Measurements from ENCODE around the gene AGAP1. TPM values are rescaled to one million over a fixed set of nuclear protein-coding genes. Genes with fewer than 3 reads are reported as not detected.

Gene AGAP1
- total and polyA plus RNA-seq, 2 donors (not counting 3 experiments of a cell fraction or from before 2014, with no cell fraction given) = 10.2 to 20.9 TPM

DNA sequence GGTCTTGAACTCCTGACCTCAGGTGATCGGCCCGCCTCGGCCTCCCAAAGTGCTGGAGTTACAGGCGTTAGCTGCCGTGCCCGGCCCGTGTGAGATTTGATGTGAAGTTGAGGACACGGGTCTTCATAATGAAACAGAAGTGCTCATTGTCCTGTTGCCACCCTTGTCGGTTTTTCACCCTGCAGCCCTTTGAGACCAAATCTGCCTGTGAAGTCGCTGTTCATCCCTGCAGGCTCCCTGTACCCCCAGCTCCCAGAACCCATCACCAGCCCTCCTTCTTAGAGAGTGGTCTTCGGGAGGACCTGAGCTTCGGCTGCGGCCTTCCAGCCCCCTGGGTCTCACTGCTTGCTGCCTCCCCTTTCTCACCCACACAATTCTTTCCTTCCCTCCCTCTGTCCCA is 349.1 kb downstream of the AGAP1 start:
- no peak overlapping the region for H3K27ac ChIP-seq (ENCODE audit: insufficient read depth, low read depth, low read length)
- H3K4me1 ChIP-seq (ENCODE audit: control insufficient read depth, extremely low read depth, insufficient read depth, low read length) = no peaks in the 10 kb centered on the region
- H3K79me2 ChIP-seq (ENCODE audit: control insufficient read depth, insufficient read depth, low read length) = no peaks in the 10 kb centered on the region
- intact Hi-C loops (cut with micrococcal nuclease) (no loop called here), dilution Hi-C loops (cut with MboI; ENCODE audit: extremely low pct_ligation_motif_present, low sequenced_read_pairs) (no loop called here)
- ChIA-PET CTCF (no interaction called here), POLR2A (no interaction called here)
- no peaks in the 10 kb centered on the region for H3K9me1 ChIP-seq (replicated peaks; ENCODE audit: control insufficient read depth, extremely low read depth, insufficient read depth, low read length)
- TF ChIP-seq JUN (IDR thresholded peaks at IDR 0.05; ENCODE audit: borderline replicate concordance, insufficient read depth, insufficient read length, low read depth) = no peak
- TF ChIP-seq FOS (IDR thresholded peaks at IDR 0.05; ENCODE audit: borderline replicate concordance, insufficient read depth, low read length) = no peak
- TF ChIP-seq EZH2 (IDR thresholded peaks at IDR 0.05; ENCODE audit: borderline replicate concordance, low read depth, low read length, severe bottlenecking) = no peak
- TF ChIP-seq, protein P1, sequence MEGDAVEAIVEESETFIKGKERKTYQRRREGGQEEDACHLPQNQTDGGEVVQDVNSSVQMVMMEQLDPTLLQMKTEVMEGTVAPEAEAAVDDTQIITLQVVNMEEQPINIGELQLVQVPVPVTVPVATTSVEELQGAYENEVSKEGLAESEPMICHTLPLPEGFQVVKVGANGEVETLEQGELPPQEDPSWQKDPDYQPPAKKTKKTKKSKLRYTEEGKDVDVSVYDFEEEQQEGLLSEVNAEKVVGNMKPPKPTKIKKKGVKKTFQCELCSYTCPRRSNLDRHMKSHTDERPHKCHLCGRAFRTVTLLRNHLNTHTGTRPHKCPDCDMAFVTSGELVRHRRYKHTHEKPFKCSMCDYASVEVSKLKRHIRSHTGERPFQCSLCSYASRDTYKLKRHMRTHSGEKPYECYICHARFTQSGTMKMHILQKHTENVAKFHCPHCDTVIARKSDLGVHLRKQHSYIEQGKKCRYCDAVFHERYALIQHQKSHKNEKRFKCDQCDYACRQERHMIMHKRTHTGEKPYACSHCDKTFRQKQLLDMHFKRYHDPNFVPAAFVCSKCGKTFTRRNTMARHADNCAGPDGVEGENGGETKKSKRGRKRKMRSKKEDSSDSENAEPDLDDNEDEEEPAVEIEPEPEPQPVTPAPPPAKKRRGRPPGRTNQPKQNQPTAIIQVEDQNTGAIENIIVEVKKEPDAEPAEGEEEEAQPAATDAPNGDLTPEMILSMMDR (IDR thresholded peaks at IDR 0.05; ENCODE audit: extremely low read depth in 1 of 2, insufficient read depth in 1 of 2, low read depth in 1 of 2, low read length in 2 of 2) = no peak
- TF ChIP-seq, protein P2, sequence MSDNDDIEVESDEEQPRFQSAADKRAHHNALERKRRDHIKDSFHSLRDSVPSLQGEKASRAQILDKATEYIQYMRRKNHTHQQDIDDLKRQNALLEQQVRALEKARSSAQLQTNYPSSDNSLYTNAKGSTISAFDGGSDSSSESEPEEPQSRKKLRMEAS (IDR thresholded peaks at IDR 0.05; ENCODE audit: insufficient read depth, insufficient read length) = no peak
- TF ChIP-seq POLR2AphosphoS5 (IDR thresholded peaks at IDR 0.05; ENCODE audit: insufficient read depth, low read depth, low read length) = no peak
- TF ChIP-seq MYC (IDR thresholded peaks at IDR 0.05; ENCODE audit: low read depth, low read length) = no peak
- TF ChIP-seq POLR2A (IDR thresholded peaks at IDR 0.05; ENCODE audit: low read depth, low read length) = no peak
- no TSS peak for BruUV-seq (replicated peaks)
- H3K36me3 ChIP-seq (ENCODE audit: control insufficient read depth in 2 of 2, extremely low read depth in 1 of 2, insufficient read depth in 2 of 2, low read length in 2 of 2) = no peaks in the 10 kb centered on the region
- no peaks in the 10 kb centered on the region for H3K27me3 ChIP-seq (ENCODE audit: control insufficient read depth in 2 of 2, insufficient read depth in 2 of 2, low read length in 2 of 2)
- no peak overlapping the region for H3K4me2 ChIP-seq (ENCODE audit: insufficient read depth, low read length)
- no peak overlapping the region for H3K4me3 ChIP-seq (replicated peaks in 1 of 3; ENCODE audit: insufficient read depth in 1 of 3, low read depth in 1 of 3, low read length in 3 of 3)
- H2AFZ ChIP-seq (ENCODE audit: low read depth, low read length) = no peak overlapping the region
- FAIRE-seq (no peak), DNase-seq (ENCODE audit: low read depth, low spot score) (no peak)
- no peaks in the 10 kb centered on the region for H3K9me3 ChIP-seq (replicated peaks; ENCODE audit: control insufficient read depth, insufficient read depth, low read length)
- H3K9ac ChIP-seq (replicated peaks; ENCODE audit: extremely low read depth, insufficient read depth, low read length) = no peak overlapping the region
- H4K20me1 ChIP-seq (replicated peaks; ENCODE audit: control insufficient read depth, extremely low read depth, insufficient read depth, low read length) = no peaks in the 10 kb centered on the region

All from endothelial cell of umbilical vein (primary cell).